Neural cell (in vitro differentiated cells): ENCODE results near the gene DUOX1. TPM values are rescaled to one million over a fixed set of nuclear protein-coding genes. Genes with fewer than 3 reads are reported as not detected.

ENCODE experiments used
- H2AFZ ChIP-seq: fragments of 200-600, 300-800 bp; sonication (generic), shearing (Covaris generic); 2 replicates; pipeline ENCODE4 v1.6.0; 2014; ENCODE audit warnings: low read depth, mild to moderate bottlenecking, antibody characterized with exemption, low read length, moderate library complexity
- H3F3A ChIP-seq: fragments of 200-600 bp; shearing (Covaris generic); 2 replicates; pipeline ENCODE4 v1.6.1; 2016; ENCODE audit warnings: mild to moderate bottlenecking, moderate library complexity, mixed read lengths, antibody characterized with exemption, low read length; ENCODE audit not compliant: insufficient read depth, poor library complexity, severe bottlenecking
- H3K27ac ChIP-seq: fragments of 200-600, 300-800 bp; sonication (generic), shearing (Covaris generic); 2 replicates; pipeline ENCODE4 v1.5.1; 2014; ENCODE audit warnings: mild to moderate bottlenecking, low read length, moderate library complexity
- H3K27me3 ChIP-seq: fragments of 300-800, 200-600 bp; sonication (generic), shearing (Covaris generic); 2 replicates; pipeline ENCODE4 v1.6.0; 2014; ENCODE audit warnings: mild to moderate bottlenecking, low read depth, low read length, moderate library complexity; ENCODE audit not compliant: insufficient read depth
- H3K36me3 ChIP-seq: fragments of 300-800, 200-600 bp; sonication (generic), shearing (Covaris generic); 2 replicates; pipeline ENCODE4 v1.5.1; 2014; ENCODE audit warnings: mild to moderate bottlenecking, antibody characterized with exemption, low read length, moderate library complexity; ENCODE audit not compliant: insufficient read depth
- H3K4me2 ChIP-seq: fragments of 300-800, 200-600 bp; sonication (generic), shearing (Covaris generic); 2 replicates; pipeline ENCODE4 v1.6.0; 2014; ENCODE audit warnings: mild to moderate bottlenecking, low read length
- H3K4me3 ChIP-seq: fragments of 300-800, 200-600 bp; sonication (generic), shearing (Covaris generic); 2 replicates; pipeline ENCODE4 v1.5.1; 2014; ENCODE audit warnings: mild to moderate bottlenecking, low read length, moderate library complexity
- H3K79me2 ChIP-seq: fragments of 200-600 bp; shearing (Covaris generic); replicated peaks from 2 replicates; pipeline ENCODE4 v1.6.0; 2014; ENCODE audit warnings: mild to moderate bottlenecking, low read length, moderate library complexity; ENCODE audit not compliant: insufficient read depth
- H3K9ac ChIP-seq: fragments of 300-800, 200-600 bp; sonication (generic), shearing (Covaris generic); 2 replicates; pipeline ENCODE4 v1.6.1; 2016; ENCODE audit warnings: mild to moderate bottlenecking, low read length, mixed read lengths
- H3K9me2 ChIP-seq: fragments of 200-600 bp; shearing (Covaris generic); 2 replicates; pipeline ENCODE4 v1.6.1; 2016; ENCODE audit warnings: mild to moderate bottlenecking, low read length, mixed read lengths; ENCODE audit not compliant: insufficient read depth
- H3K9me3 ChIP-seq: fragments of 200-600, 300-800 bp; sonication (generic), shearing (Covaris generic); 2 replicates; pipeline ENCODE4 v1.6.1; 2016; ENCODE audit warnings: mild to moderate bottlenecking, mixed run types, low read length, moderate library complexity, mixed read lengths
- H4K20me1 ChIP-seq: fragments of 200-600 bp; shearing (Covaris generic); 2 replicates; pipeline ENCODE4 v1.6.1; 2016; ENCODE audit warnings: mild to moderate bottlenecking, mixed run types; ENCODE audit not compliant: insufficient read depth
- CTCF ChIP-seq: fragments of 450-650 bp; IDR thresholded peaks from 2 replicates; pipeline ENCODE4 v1.5.1; 2014; ENCODE audit warnings: antibody characterized with exemption, mild to moderate bottlenecking, moderate library complexity; ENCODE audit not compliant: poor library complexity, severe bottlenecking
- EP300 ChIP-seq: fragments of 450-650 bp; conservative IDR thresholded peaks from 2 replicates; pipeline ENCODE4 v1.6.1; 2014; ENCODE audit warnings: antibody characterized with exemption, mild to moderate bottlenecking, moderate library complexity; ENCODE audit not compliant: poor library complexity, severe bottlenecking
- EZH2 ChIP-seq: fragments of 200-600, 300-800 bp; shearing (Covaris generic), sonication (generic); IDR thresholded peaks from 2 replicates; pipeline ENCODE4 v1.6.1; 2014; ENCODE audit warnings: antibody characterized with exemption, low read length, borderline replicate concordance, mild to moderate bottlenecking; ENCODE audit not compliant: insufficient read depth, poor library complexity, severe bottlenecking
- MXI1 ChIP-seq: fragments of 450-650 bp; conservative IDR thresholded peaks from 2 replicates; pipeline ENCODE4 v1.6.1; 2014; ENCODE audit warnings: antibody characterized with exemption, mild to moderate bottlenecking; ENCODE audit not compliant: poor library complexity, severe bottlenecking
- POLR2AphosphoS5 ChIP-seq: IDR thresholded peaks from 2 replicates; pipeline ENCODE4 v1.6.1; 2012
- RAD21 ChIP-seq: fragments of 450-650 bp; conservative IDR thresholded peaks from 2 replicates; pipeline ENCODE4 v1.6.1; 2014; ENCODE audit warnings: antibody characterized with exemption, mild to moderate bottlenecking, moderate library complexity
- REST ChIP-seq: IDR thresholded peaks from 2 replicates; pipeline ENCODE4 v1.6.1; 2012; ENCODE audit warnings: borderline replicate concordance
- SMC3 ChIP-seq: fragments of 450-650 bp; conservative IDR thresholded peaks from 2 replicates; pipeline ENCODE4 v1.6.1; 2014; ENCODE audit warnings: antibody characterized with exemption, mild to moderate bottlenecking, moderate library complexity; ENCODE audit not compliant: poor library complexity
- TAF1 ChIP-seq: IDR thresholded peaks from 2 replicates; pipeline ENCODE4 v1.6.1; 2012; ENCODE audit warnings: low read depth
- polyA plus RNA-seq: library from polyadenylated mRNA; depleted of rRNA; stranded (reverse); fragments of >200 nt; gene quantifications from 2 replicates; pipeline ENCODE4 v1.2.3, GENCODE V29; 2014

DUOX1 gene
- polyA plus RNA-seq, 1 donor from 2014 or later: not detected

DNA sequence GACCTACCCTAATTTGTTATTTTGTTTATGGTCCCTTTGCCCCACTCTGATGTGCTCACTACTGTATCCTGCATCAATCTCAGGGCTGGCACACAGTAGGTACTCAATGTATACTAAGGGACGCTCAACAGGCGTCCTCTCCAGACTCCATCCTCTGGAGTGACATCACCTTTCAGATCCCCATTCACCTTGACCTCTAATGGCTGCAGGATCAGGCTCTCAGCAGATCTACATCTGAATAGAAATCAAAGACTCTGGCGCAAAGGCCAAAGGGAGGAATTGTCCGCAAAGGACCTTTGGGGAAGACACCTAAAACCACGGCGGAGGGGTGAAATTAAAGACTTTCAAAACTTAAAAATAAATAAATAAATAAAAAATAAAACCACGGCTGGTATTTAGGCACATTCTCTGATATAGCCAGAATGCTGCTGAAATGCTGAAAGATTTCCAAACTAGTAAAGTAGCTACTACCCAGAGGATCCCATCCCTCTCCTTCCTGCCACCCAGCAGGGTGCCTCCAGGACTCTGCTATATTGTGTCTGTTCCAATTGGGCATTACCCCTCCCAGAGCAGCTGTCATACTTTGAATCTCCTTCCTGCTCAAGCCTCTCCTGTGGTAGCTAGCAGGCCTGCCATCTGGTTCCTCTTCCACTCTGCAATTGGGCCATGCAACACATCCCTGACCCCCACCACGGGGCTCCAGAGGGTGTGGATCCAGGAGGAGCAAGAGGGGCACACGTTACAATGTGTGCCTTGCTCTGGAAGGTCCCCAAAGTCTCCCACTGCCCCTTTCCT, 51.9 kb downstream of the DUOX1 start:
- Histone ChIP-seq H3K79me2 (peaks cover 71% of the 10 kb centered on the region), H3K27ac (no peak overlapping the region), H3K27me3 (no peaks in the 10 kb centered on the region), H3K9ac (no peak overlapping the region), H3F3A (no peaks in the 10 kb centered on the region), H3K4me3 (no peak overlapping the region), H3K4me2 (no peak overlapping the region), H4K20me1 (no peaks in the 10 kb centered on the region), H2AFZ (no peak overlapping the region), H3K9me3 (no peaks in the 10 kb centered on the region), H3K36me3 (no peaks in the 10 kb centered on the region), H3K9me2 (no peaks in the 10 kb centered on the region)
- no peak for TF ChIP-seq CTCF

- no peaks in the 10 kb centered on the region for H4K20me1 ChIP-seq
- H3K4me2 ChIP-seq: no peak overlapping the region
- no peaks in the 10 kb centered on the region for H3K9me3 ChIP-seq
- H3K27ac ChIP-seq: no peak overlapping the region
- no peak for TF ChIP-seq RAD21
- TF ChIP-seq SMC3: no peak
- no peak for TF ChIP-seq REST
- TF ChIP-seq EP300: no peak
- TF ChIP-seq TAF1: no peak
- no peak for TF ChIP-seq EZH2
- TF ChIP-seq CTCF: no peak
- TF ChIP-seq POLR2AphosphoS5: no peak
- no peak for TF ChIP-seq MXI1
- H3K27me3 ChIP-seq: no peaks in the 10 kb centered on the region
- no peaks in the 10 kb centered on the region for H3F3A ChIP-seq
- H3K4me3 ChIP-seq: peak overlapping the region; percentile 90
- H3K9ac ChIP-seq: no peak overlapping the region
- H3K9me2 ChIP-seq: no peaks in the 10 kb centered on the region
- peaks cover 77% of the 10 kb centered on the region for H3K79me2 ChIP-seq
- H3K36me3 ChIP-seq: no peaks in the 10 kb centered on the region
- H2AFZ ChIP-seq: no peak overlapping the region
These were observed 53.2 kb downstream of the DUOX1 start for GRCh38 chr15:45182996-45183395.
